Stimulated activated CD8-positive, alpha-beta memory T cell treated with anti-CD3 and anti-CD28 coated beads, Interleukin-4, amount 100 ng/mL, for 48 hours (primary cell): ENCODE measurements around the gene PLXNB1.

Experiments used
- DNase-seq: peaks from one replicate; pipeline ENCODE4 v3.0.0-alpha.2; 2020

Gene PLXNB1

DNA sequence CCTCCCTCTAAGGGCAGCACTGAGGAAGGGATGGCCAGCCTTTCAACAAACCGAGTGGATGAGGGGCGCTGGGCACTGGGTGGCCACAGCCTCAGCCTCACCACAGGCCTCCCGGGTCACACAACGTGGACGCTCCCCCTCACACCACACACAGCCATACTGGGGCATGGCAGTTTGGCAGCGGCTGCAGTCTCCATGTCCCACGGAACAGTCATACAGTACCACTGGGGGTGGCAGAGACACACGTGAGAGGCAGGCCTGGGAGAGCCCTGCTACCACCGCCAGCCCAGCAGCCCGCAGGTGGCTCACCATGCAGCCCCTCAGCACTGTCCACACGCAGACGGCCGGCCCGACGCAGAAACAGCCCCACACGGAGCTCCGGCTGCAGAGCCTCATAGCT, 11.7 kb downstream of the PLXNB1 start:
- no peak for DNase-seq

DNA sequence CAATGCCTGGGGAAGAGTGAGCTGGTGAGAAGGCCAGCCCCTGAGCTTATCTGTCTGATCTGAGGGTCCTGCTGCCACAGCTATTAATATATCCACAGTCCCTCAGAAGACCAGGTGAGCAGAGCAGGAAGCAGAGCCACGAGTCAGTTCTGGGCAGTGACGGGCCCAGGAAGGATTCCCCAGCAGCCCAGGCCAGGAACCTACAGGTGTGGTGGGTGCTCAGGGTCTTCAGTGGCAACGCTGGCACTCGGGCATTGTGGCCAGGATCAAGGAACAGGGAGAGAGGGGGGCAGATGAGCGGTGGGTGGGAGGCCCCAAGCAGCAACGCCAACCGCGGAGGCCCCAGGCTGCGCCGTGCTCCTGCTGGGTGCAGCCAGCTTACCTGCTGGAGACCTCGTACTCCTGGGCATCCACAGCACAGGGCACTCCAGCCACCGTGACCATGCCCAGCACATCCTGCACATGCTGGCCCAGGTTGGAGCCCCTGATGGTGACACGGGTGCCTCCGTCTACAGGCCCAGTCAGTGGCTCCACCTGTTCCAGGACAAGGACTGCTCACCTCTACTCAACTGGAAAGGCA, 12.3 kb downstream of the PLXNB1 start:
- no peak for DNase-seq

DNA sequence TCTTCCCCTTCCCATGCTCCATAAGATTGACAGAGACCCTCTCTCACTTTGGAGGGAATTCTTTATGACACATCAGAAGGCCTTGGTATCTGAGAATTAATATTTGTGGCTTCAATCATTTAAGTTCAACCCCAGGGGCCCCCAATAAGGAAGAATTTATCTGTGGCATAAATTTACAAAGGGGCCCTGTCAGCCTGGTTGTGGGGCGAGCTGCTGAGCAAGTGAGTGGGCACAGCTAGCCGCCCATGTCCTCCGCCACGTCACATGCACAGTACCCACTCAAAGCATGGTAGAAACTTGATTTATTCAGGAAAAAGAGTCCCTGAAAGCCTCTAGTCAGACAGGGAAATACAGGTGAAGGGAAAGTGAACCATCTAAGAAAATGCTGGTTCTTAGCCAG, 13.3 kb downstream of the PLXNB1 start:
- DNase-seq, result no peak

DNA sequence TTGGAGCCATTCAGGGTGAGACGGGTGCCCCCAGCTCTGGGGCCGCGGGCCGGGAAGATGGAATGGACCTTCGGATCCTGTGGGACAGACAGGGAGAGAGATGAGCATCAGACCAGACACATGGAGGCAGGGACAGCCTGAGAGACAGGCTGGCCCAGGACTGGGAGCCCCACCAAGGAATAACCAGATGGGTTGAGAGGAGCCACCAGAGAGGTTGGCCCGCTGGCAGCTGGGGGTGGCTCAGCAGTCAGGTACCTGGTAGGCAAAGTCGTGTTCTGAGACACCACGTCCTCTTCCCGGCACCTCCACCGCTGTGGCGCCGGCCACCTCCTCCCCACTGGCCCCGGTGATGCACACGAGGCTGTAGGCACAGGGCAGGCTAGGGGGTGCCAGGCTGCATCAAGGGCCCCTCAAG, 13.8 kb downstream of the PLXNB1 start:
- no peak for DNase-seq

DNA sequence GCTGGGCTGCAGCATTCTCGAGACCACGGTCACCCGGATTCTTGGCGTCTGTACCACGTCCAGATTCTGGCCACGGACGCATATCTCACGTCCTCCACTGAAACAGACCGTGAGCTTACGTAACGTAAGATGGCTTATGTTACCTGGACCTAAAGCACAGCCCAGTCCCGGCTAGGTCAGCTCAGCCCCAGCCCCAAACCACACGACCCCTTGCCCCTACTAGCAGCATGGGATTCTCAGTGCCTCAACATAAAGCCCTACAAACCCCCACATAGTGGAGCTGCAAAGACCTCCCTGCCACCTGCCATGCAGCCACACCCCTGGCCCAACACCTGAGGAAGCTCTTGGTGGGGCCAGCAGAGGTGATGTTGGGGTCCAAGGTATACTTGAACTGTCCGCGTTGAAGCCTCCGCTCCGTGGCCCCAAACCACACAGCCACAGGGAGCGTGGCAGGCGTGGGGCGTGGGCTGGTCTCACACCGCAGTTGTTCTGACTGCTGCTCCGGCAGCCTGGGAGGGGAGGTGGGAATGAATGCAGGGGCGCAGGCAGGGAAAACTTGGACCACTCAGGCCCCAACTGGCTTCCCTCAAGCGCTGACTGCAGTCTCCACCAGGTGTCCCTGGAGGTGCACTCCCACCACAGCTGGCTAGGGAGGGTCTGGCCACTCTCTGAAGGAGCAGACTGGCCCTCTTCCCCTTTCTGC, 14.5 kb downstream of the PLXNB1 start:
- no peak for DNase-seq

DNA sequence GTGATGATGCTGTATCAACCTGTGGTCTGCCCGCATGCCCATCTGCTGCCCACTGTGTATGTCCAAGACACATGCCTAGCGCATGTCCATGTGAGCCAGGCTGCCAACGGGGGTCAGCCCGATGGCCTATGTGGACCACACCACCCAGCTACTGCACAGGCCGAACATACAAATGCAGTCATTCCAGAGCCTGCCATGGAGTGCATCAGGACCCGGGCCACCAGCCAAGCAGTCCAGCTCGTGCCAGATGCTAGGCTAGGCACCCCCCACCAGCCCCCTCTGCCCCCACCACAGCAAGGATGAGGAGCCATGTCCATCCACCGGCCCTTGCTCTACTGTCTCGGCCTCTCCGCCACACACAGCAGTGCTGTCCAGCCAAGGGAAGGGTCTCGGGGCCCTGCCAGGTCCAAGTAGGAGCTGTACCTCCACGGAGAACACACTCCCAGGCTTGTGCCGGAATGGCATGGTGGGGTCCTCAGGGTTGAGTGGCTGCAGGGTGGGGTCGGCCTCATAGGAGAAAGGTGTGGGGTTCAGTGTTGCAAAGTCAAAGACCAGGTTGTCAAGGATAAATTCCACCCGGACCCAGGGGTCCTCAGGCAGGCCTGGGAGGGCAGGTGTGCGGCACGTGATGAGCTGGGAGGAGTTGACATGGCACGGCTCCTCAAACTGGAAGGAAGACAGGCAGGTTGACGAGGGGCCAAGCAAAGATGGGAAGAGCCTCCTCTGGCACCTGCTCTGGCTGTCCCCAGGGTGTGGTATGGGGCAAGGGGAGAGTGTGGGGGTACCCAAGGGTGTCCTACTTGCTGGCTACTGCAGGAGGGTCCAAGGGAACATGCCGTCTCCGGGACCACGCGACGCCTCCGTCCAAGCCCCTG, 15.3 kb downstream of the PLXNB1 start:
- DNase-seq, result no peak

DNA sequence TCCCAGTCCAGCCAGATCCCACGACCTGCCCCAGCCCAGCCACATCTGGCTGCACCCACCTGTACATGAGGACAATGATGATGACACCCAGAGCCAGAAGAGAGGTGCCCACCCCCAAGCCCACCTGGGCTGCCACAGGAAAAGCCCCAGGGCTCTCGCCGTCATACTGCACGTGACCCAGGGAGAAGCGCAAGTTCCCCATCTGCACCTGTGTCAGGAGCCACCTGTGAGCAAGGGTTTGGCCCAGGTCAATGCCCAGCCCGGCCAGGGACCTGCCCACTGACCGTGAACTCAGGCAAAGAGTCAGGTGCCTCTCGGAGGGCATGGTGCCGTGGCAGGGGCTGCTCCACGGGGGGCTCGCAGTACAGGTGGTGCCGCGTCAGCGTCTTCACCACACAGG, 16.3 kb downstream of the PLXNB1 start:
- no peak for DNase-seq

DNA sequence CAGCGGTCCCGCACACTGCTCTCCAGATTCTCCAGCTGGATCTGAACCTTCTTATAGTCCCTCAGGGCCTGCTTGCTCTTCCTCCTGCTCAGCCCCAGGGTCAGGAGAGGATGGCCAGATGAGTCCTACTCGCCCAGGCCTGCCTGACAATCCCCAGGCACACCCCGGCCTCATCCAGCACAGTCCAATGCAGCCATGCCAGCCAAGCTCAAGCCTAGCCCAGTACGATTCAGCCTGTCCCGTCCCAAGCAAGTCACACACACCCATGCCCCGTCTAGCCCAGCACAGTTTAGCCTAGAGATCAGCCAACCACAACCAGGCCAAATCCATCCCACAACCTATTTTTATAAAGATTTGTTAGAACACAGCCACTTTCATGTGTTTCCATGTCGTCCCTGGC, 16.8 kb downstream of the PLXNB1 start:
- DNase-seq, result no peak

DNA sequence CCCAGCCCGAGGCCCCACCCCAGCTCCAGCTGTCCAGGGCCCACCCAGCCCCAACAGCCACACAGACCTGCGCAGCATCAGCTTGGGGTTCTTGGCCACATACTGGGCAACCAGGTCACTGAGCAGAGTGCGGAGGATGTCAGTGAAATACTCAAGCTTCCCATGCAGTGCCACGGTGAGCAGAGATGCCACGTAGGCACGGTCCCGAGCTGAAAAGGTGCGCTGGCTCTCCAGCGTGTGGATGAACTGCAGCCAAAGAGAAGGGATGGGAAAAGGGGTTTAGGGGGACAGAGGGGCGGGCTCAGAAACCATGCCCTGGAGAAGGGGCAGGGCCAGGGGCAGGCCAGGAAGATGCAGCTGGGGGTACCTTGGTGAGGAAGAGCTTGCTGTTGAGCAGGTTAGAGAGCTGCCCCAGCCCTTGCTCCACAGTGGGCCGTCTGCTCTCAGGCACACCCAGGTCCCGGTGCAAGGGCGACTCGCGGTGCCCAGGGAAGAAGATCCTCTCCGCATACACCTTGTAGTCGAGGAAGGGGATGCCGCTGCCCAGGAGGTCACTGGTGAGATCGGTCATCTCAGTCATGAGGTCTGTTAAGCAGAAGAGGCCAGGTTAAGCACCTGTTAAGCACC, 17.4 kb downstream of the PLXNB1 start:
- no peak for DNase-seq

DNA sequence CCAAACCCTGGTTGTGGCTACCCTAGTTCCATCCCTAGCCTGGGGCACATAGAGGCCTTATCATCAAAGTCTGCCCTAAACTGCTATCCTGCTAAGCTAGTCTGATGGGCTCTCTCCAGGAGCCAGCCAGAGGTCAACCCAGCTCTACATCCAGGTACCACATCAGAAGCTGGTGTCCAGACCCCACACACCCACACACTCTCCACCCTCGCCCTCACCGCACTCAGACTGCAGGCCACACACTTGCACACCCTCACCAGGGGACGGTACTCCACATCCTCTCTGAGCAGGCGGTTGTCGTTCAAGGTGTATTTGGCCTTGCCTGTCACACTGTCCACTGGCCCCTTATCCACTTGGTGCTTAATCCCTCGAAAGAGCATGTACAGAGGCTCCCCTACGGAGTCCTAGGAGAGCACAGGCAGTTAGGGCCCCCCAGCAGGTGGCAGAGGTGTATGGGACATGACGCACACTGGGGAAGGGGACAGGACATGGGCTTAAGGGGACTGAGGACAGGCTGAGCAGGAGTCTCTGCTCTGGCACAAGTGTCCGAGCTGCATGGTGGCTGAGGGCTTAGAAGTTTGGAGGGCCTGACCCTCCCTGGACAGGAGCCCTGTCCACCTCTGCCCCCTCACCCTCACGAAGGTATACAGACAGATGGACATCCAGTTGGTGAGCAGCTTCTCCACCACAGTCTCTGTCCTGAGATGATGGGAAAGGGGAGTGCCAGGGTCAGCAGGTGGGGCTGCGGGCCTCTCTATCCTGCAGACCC, 18.1 kb downstream of the PLXNB1 start:
- no peak for DNase-seq

DNA sequence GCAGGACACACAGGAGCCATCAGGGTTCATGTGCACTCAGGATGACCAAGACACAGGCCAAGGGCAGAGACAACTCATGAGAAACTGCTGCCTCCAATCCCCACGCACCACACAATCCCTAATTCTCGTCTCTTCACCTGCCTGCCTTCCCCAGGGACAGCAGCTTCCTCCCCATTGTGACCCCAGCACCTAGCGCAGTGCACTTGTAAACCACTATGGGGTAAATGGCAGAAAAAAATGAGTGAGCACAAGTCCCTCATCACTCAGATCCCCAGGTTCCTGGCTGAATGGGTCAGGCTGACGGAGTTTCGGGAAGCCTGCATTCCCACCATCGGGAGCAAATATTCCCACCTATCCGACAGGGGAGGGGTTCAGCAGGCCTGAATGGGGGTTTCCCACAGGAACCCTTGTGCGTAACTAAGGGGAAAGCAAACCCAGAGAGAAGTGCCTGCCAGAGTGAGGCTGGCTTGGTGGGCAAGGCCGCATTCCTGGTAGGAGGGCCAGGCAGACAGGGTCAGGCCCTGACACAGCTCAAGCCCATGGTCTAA, 18.8 kb downstream of the PLXNB1 start:
- DNase-seq, result no peak

DNA sequence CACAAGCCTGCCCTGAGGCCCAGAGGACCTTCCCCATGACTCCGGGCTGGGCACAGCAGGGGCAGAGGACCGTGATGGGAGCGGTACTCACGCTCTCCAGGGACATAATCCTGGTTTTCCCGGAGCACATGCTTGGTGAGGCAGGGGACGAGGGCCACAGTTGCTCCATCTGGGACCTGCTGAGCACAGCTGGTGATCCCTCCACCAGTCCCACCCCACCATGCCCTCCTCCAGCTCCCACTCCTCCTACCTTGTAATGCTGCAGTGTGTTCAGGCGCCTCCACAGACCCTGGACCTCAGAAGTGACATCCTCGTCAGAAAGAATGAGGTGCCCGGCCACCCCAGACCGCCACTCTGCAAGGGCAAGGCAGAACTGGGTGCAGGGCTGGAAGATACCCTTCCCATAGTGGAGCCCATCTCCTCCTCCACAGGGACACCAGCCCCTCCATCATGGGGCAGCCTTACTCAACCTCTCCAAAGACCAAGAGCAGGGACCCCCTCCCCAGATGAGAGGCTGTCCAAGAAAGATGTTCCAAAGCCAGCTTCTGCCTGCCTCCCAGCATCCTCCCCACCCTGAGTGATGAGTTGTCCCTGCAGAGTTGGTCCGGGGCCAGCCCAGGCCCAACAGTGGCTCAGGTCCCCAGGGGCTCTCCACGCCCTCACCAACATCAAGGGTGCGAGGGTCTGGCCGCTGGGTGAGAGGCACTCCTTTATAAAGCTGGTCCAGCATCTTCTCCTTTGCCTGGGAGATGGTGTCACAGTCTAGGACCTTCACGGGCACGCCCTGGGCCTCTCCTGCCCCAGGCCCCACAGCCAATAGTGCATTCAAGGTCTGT, 19.5 kb downstream of the PLXNB1 start:
- DNase-seq, result no peak

DNA sequence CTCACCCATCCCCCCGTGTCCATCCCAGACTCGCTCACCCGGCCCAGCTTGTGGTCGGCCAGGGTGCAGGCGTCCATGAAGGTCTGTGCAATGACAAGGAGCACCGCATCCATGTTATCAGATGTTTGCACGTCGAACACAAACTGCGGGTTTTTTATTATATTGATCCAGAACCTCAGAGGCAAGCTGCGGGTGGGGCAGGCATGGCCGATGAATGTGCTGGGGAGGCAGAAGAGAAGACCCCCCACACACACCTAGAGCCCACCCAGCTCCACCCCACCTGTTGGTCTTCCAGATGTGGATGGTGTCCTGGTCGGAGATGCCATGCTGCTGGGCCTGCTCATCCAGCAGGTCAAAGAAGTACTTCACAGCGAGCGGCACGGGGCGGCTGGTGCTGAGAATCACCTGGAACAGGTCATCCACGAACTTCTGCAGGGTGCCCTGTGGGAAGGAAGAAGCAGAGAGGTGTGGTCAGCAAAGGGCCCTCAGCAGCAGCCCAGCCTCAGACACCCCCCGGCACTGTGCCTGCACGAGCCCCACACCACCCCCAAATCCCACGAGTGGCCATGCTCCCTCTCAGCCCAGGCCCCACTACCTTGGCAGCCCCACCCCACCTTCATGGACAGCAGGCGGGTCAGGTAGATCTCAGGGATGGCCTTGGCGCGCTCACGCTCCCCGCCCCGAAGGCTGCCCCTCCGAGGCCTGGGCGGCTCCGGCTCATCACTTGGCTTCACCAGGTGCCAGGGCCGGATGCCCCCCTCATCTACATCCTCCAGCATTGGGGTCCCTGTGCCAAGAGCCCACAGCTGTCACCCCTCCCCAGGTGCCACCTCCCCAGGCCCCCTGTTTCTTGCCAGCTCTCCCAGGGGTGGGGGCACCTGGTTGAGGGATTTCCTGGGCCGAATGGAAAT, 20.3 kb downstream of the PLXNB1 start:
- no peak for DNase-seq

DNA sequence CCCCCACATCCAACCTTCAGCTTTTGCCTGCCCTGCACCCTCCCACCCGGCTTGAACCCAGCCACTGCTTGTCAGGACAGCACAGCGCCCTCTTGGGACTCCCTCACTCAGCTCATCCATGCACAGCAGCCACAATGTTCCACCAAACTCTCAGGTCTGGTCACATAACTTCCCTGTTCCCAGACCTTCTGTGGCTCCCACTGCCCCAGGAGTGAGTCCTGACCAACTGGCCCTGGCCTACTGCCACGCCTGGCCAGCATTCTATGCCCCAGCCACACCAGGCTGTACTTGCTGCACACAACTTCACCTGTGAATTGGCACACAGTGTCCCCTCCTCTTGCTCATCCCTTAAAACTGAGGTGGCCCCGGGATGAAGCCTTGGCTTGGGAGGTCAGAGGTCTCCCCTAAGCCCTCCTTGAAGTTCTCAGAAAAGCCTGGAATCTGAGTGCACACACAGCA, 21.0 kb downstream of the PLXNB1 start:
- DNase-seq, result no peak

DNA sequence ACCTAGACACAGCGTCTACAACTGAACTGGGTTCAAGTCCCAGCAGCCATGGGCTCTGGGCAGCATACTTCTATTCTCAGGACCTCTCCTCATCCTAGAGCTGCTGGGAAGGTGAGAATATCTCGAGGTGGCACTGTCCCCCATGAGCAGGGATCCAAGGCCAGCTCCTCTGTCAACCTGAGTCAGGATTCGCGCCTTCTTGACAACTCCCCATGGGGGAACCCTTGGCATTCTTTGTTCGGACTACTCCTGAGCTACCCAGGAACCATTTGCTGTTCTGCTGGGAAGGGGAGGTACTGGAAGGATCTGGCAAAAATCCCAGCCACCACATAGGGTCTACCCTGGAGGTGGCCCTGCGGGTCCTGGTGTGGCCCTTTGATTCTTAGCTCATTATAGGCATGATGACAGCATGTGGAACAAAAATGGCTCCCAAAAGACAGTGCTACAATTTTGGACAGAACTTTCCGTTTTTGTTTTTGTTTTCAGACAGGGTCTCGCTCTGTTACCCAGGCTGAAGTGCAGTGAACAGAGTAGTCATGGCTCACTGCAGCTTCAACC, 22.3 kb downstream of the PLXNB1 start:
- no peak for DNase-seq

DNA sequence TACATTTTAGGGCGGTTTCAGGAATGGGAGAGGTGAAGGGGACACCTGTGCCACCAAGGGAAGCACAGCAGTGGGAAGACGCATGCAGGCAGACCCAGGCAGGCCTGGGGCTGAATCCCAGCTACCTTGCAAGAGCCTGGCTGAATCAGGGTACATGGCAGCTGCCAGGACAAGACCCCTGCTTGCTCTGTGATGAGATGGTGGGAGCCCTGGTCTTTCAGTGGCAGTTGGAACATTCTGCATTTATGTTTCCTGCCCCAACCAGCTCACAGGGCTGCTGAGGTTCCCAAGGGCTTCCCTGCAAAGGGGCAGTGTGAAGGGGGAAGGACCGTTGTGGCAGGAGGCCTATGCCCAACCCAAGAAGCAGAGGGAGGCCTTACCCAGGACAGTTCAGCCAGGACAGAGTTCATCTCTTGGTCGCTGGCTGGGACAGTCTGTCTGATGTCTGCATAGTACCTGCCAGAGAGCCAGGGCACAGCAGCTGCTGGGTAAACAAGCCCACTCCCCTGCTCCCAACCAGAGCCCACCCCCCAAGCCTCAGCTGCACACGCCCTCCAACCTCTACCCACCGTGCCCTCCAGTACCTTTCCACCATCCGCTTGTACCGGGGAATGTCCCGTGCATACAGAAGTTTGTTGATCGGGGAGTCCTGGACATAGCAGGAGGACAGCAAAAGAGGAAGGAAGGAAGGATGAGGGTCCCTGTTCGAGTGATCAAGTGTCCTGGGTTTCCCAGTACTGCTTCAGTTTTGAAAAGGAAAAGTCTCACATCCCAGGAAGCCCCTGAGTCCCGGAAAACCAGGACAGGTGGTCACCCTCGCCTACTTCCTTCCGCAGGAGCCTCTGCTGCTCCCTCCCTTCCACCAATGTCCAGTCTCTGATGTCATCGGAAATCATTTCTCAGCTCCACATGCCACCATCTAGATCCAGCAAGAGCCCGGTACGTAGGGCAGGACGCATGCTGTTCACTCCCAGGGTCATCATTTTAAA, 23.1 kb downstream of the PLXNB1 start:
- peak; percentile 13 for DNase-seq

DNA sequence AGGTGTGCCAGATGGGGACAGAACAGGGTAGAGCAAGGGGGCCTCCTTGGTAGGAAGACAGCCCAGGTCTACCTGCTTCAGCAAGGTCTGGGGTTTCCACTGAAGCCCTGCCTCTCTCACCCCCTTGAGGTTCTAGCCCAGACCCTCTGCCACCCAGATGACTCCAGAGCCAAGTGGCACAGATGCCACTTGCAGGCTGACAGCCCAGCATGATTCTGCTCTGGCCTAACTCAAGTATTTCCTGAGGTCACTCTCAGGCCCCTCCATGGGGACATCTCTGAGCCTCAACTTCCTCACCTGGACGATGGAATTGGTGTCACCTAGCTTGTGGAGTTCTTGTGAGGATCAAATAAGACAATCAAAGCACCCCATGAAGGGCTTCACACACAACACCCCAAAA, 23.9 kb downstream of the PLXNB1 start:
- DNase-seq, result peak; percentile 19

DNA sequence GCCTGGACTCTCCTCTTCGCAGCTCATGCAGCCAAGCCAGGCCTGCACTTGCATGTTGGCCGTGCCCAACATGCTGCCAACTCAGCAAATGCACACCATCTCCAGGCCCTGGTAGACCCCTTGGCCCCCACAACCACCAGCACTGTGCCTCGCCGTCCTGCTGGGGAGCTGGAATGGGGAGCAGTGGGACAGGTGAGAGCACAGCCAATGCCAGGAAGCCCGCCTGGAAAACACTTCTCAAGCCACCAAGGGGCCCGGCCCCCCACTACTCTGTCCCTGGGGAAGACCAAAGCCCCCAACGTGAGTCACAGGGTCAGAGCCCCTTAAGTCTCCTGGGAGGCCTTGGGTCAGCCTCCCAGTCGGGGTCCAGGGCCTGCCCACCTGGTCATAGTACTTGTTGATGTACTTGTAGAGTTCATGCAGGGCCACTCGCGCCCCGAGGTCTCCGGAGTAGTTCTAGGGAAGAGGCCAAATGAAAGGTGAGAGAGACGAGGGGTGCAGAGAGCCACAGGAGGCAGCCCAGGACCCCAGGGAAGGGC, 24.5 kb downstream of the PLXNB1 start:
- peak; percentile 14 for DNase-seq
